KMS-11 (cell line): ENCODE results near the gene RND1.
"Not testable (repeated sequence)": the region's sequence is repeated elsewhere in the genome, so short reads cannot be mapped to it uniquely, and the experiment has no call there.

Experiments
- H2AFZ ChIP-seq: fragments of 200-600 bp; sonication (generic); 2 replicates; pipeline ENCODE4 v1.6.1; 2016; ENCODE audit warnings: antibody characterized with exemption, mixed run types, low read depth
- H3K27ac ChIP-seq: fragments of 200-600 bp; sonication (generic); 2 replicates; pipeline ENCODE4 v1.6.1; 2016; ENCODE audit warnings: mild to moderate bottlenecking, mixed run types
- H3K27me3 ChIP-seq: fragments of 200-600 bp; sonication (generic); 2 replicates; pipeline ENCODE4 v1.6.1; 2017; ENCODE audit warnings: mild to moderate bottlenecking, low read depth, mixed run types, moderate library complexity; ENCODE audit not compliant: insufficient read depth
- H3K36me3 ChIP-seq: fragments of 200-600 bp; sonication (generic); 2 replicates; pipeline ENCODE4 v1.6.1; 2017; ENCODE audit warnings: mild to moderate bottlenecking, mixed run types; ENCODE audit not compliant: insufficient read depth
- H3K4me1 ChIP-seq: fragments of 200-600 bp; sonication (generic); 2 replicates; pipeline ENCODE4 v1.6.1; 2016; ENCODE audit warnings: mild to moderate bottlenecking, low read depth, mixed run types; ENCODE audit not compliant: poor library complexity, severe bottlenecking
- H3K4me2 ChIP-seq: fragments of 200-600 bp; sonication (generic); 2 replicates; pipeline ENCODE4 v1.7.0; 2016; ENCODE audit warnings: mild to moderate bottlenecking, mixed run types
- H3K4me3 ChIP-seq: fragments of 200-600 bp; sonication (generic); IDR thresholded peaks from 2 replicates; pipeline ENCODE4 v1.6.1; 2017; ENCODE audit warnings: low read depth, low read length, mixed read lengths; ENCODE audit not compliant: insufficient read depth
- H3K79me2 ChIP-seq: fragments of 200-600 bp; sonication (generic); 2 replicates; pipeline ENCODE4 v1.6.1; 2016; ENCODE audit warnings: low read depth, mixed run types; ENCODE audit not compliant: insufficient read depth
- H3K9ac ChIP-seq: fragments of 200-600 bp; sonication (generic); 2 replicates; pipeline ENCODE4 v1.6.1; 2016; ENCODE audit warnings: mild to moderate bottlenecking, mixed run types
- H4K20me1 ChIP-seq: fragments of 200-600 bp; sonication (generic); 2 replicates; pipeline ENCODE4 v1.6.1; 2016; ENCODE audit warnings: mild to moderate bottlenecking, mixed run types; ENCODE audit not compliant: insufficient read depth
- CTCF ChIP-seq: fragments of 200-600 bp; sonication (generic); conservative IDR thresholded peaks from 2 replicates; pipeline ENCODE4 v1.6.1; 2017; ENCODE audit warnings: low read depth, mild to moderate bottlenecking, antibody characterized with exemption, low read length, moderate library complexity, mixed read lengths

Gene RND1

GRCh38 chr12:48875944-48876515 is 10.4 kb upstream of the RND1 start:
- Histone ChIP-seq H3K4me3 (no peak overlapping the region), H3K4me2 (no peak overlapping the region), H3K36me3 (no peaks in the 10 kb centered on the region), H3K79me2 (no peaks in the 10 kb centered on the region), H3K27me3 (no peaks in the 10 kb centered on the region), H4K20me1 (no peaks in the 10 kb centered on the region), H3K9ac (no peak overlapping the region), H3K4me1 (no peaks in the 10 kb centered on the region), H2AFZ (no peak overlapping the region), H3K27ac (no peak overlapping the region)
- no peak for TF ChIP-seq CTCF

GRCh38 chr12:48873534-48873933 is 7.9 kb upstream of the RND1 start:
- H3K27me3 ChIP-seq, H3K4me3 ChIP-seq, H3K9ac ChIP-seq, H3K27ac ChIP-seq, H3K79me2 ChIP-seq, H4K20me1 ChIP-seq, H2AFZ ChIP-seq, H3K4me1 ChIP-seq, H3K4me2 ChIP-seq, H3K36me3 ChIP-seq: not testable (repeated sequence)

- Histone ChIP-seq H3K27ac (no peak overlapping the region), H2AFZ (no peak overlapping the region), H3K36me3 (no peaks in the 10 kb centered on the region), H3K4me3 (no peak overlapping the region), H3K79me2 (no peaks in the 10 kb centered on the region), H3K9ac (no peak overlapping the region), H3K4me1 (no peaks in the 10 kb centered on the region), H3K27me3 (no peaks in the 10 kb centered on the region), H4K20me1 (no peaks in the 10 kb centered on the region), H3K4me2 (no peak overlapping the region)
- TF ChIP-seq CTCF = no peak
Observed at GRCh38 chr12:48873096-48873495, 7.4 kb upstream of the RND1 start.

- Histone ChIP-seq H3K27ac (no peak overlapping the region), H3K4me2 (no peak overlapping the region), H3K4me1 (peaks cover 18% of the 10 kb centered on the region), H3K4me3 (no peak overlapping the region), H3K79me2 (peaks cover 8% of the 10 kb centered on the region; the same call in 1 of the 2 replicates), H3K36me3 (no peaks in the 10 kb centered on the region), H4K20me1 (no peaks in the 10 kb centered on the region), H3K9ac (no peak overlapping the region), H2AFZ (no peak overlapping the region), H3K27me3 (no peaks in the 10 kb centered on the region)
- TF ChIP-seq CTCF = no peak
Observed at GRCh38 chr12:48869191-48869590, 3.5 kb upstream of the RND1 start.

GRCh38 chr12:48868451-48868850 is 2.8 kb upstream of the RND1 start:
- Histone ChIP-seq H4K20me1 (no peaks in the 10 kb centered on the region), H3K4me2 (no peak overlapping the region), H3K4me3 (no peak overlapping the region), H3K79me2 (peaks cover 8% of the 10 kb centered on the region; the same call in 1 of the 2 replicates), H3K27ac (no peak overlapping the region), H3K36me3 (no peaks in the 10 kb centered on the region), H2AFZ (no peak overlapping the region), H3K4me1 (peaks cover 18% of the 10 kb centered on the region), H3K9ac (no peak overlapping the region), H3K27me3 (no peaks in the 10 kb centered on the region)
- TF ChIP-seq CTCF = no peak
